C4-2B (cell line): Measurements from ENCODE around the gene NEDD4L.
A peak's percentile ranks its signal among the peaks of the same experiment; 100 is the strongest.

Experiments
- H3K27ac ChIP-seq: fragments of 450-650 bp; 2 replicates; pipeline ENCODE4 v1.5.1; 2017
- ZFX ChIP-seq: fragments of 450-650 bp; IDR thresholded peaks from 2 replicates; pipeline ENCODE4 v1.6.1; 2017
- TF ChIP-seq, protein P1 (sequence below): fragments of 450-650 bp; conservative IDR thresholded peaks from 2 replicates; pipeline ENCODE4 v1.5.1; 2017; ENCODE audit warnings: mild to moderate bottlenecking

The NEDD4L gene

DNA sequence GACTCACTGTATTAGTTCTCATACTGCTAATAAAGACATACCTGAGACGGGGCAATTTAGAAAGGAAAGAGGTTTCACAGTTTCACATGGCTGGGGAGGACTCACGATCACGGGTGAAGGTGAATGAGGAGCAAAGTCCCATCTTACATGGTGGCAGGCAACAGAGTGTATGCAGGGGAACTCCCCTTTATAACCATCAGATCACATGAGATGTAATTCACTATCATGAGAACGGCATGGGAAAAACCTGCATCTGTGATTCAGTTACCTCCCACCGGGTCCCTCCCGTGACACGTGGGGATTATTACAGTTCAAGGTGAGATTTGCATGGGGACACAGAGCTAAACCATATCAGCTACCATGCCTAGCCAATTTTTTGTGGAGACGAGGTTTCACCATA, 168.2 kb downstream of the NEDD4L start:
- H3K27ac ChIP-seq, result peak overlapping the region; percentile 97
- TF ChIP-seq ZFX, result no peak
- TF ChIP-seq, protein P1, sequence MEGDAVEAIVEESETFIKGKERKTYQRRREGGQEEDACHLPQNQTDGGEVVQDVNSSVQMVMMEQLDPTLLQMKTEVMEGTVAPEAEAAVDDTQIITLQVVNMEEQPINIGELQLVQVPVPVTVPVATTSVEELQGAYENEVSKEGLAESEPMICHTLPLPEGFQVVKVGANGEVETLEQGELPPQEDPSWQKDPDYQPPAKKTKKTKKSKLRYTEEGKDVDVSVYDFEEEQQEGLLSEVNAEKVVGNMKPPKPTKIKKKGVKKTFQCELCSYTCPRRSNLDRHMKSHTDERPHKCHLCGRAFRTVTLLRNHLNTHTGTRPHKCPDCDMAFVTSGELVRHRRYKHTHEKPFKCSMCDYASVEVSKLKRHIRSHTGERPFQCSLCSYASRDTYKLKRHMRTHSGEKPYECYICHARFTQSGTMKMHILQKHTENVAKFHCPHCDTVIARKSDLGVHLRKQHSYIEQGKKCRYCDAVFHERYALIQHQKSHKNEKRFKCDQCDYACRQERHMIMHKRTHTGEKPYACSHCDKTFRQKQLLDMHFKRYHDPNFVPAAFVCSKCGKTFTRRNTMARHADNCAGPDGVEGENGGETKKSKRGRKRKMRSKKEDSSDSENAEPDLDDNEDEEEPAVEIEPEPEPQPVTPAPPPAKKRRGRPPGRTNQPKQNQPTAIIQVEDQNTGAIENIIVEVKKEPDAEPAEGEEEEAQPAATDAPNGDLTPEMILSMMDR, result no peak

DNA sequence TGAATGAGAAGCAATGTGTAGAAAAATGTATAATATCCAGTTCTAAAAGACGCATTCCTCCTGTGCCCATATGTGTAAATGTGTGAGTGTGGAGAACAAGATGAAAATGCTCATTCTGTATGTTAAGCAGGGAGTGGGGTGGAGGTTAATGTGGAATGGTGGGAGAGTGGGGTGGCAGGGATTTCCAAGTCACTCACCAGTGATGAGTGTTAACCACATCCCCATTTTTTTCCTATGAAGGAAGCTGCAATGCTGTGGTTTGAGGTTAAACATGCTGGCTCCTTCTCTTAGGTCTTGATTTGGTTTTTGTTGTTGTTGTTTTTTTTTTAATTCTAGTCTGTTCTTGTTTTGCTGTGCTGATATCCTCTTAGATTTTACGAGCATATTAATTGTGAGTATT, 169.4 kb downstream of the NEDD4L start:
- no peak for TF ChIP-seq ZFX
- TF ChIP-seq, protein P1, result no peak
- peak overlapping the region; percentile 42 for H3K27ac ChIP-seq

DNA sequence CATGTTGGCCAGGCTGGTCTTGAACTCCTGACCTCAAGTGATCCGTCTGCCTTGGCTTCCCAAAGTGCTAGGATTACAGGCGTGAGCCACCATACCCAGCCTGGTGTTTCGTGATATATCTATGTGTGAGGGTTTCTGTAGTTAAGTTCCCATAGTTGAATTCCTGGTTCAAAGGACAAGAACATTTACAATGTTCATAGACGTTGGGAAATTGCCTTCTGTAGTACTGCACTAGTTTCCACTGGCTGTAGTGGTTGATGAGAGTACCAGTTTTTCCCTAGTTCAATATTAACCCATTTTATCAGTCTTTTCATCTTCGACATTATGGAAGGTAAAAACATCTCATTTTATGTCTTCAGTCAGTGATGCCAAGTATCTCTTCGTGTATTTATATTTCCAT, 171.0 kb downstream of the NEDD4L start:
- peak overlapping the region; percentile 37; the same call in 1 of the 2 replicates for H3K27ac ChIP-seq
- TF ChIP-seq ZFX, result no peak
- TF ChIP-seq, protein P1, result no peak

DNA sequence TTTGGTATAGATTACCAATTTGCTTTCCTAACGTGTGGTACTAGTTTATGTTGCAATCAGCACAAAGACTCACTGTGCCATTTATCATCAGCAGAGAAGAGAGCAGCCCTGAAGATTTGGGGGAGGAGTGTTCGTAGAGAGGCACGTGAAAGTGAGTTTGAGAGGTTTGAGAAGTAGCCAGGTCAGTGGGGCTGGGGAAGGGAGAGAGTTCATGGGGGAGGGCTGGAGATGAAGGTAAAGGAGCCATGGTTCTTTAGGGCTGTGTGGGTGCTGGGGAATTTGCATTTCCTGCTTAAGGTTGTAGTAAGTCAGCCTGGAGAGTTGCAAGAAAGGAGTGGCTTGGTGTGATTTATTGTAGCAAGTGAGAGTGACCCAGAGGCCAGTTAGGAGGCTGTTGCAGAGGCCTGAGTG, 172.1 kb downstream of the NEDD4L start:
- TF ChIP-seq, protein P1, result no peak
- no peak for TF ChIP-seq ZFX
- H3K27ac ChIP-seq, result no peak overlapping the region; the same call in 1 of the 2 replicates

DNA sequence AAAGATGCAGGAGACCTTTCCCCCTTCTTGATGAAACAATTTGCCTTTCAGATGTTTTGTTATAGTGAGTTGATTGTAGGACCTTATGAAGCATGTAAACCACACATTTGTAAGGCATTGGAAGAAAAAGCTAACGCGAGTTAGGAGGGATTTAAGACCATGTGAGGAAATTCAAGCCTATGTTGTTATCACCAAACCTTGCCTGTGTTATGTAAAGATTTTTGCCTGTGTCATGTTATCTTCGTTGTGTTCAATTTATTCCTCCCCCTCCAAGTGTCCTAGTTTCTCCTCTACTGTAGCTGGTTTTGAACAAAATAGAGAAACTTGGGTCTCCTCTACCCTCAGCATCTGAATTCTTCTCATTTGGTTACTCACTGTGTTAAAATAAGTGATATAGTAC, 173.0 kb downstream of the NEDD4L start:
- no peak for TF ChIP-seq ZFX
- TF ChIP-seq, protein P1, result no peak
- H3K27ac ChIP-seq, result no peak overlapping the region

DNA sequence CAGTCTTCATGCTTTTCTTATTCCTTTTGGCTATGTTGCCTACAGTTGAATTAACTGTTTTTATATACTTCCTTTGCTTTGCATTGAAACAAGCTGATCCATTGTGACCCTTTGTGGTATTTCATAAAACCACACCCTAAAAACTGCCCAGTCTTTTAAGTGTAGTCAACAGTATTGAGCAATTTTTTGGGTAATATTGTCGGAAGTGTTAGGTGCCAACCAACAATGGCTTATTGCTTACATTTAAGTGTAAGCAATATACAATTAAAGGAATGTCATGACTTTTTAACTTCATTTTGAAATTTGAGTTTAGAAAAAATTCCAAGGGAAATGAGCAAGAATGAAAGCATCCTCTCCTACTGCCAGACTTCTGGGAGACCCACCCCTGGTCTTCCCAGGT, 174.1 kb downstream of the NEDD4L start:
- TF ChIP-seq ZFX, result no peak
- TF ChIP-seq, protein P1, result no peak
- no peak overlapping the region for H3K27ac ChIP-seq

DNA sequence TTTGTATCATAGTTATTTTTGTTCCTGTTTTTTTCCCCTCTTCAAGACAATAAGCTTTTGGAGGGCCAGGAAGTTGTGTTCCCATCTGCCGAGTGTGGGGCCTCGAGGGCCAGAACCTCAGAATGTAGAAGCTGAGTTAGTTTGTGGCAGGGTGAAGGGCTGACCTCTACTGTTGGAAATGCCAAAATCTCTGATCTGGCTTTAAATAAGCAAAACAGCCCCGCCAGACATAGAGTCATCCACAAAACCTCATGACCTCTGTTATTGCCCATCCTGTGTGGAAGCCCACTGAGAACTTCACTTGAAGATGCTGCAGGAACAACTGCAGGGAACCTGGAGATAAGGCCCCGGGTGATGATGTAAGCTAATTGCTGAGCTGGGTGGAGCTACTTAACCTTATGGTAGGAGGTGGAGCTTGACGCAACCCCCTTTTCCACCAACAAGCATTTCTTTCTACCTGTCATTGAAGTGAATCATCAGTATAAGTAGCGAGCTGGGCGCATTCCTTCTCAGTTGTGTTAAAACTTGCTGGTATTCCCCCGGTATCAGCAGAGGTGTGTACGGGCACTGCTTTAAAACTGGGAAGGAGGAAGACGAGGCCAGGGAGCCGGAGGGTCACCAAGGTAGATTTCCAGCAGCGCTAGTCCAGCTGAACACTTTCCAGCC, 177.2 kb downstream of the NEDD4L start:
- peak overlapping the region; percentile 59 for H3K27ac ChIP-seq

More for the DNA sequence above, 177.2 kb downstream of the NEDD4L start:
- TF ChIP-seq, protein P1, result no peak
- no peak for TF ChIP-seq ZFX
